Activated T-helper 2 cell treated with anti-CD3 and anti-CD28 coated beads, Interferon-gamma antibody, Interleukin-2, Interleukin-4, amounts not matched to agents 10 μg/mL and 5 μg/mL and 100 μg/mL, durations not matched to agents 14 hours and 24 hours and 36 hours (primary cell): ENCODE results near the gene PEX19. TPM values are rescaled to one million over a fixed set of nuclear protein-coding genes. Genes with fewer than 3 reads are reported as not detected.
"Not testable (repeated sequence)": the region's sequence is repeated elsewhere in the genome, so short reads cannot be mapped to it uniquely, and the experiment has no call there.

Source experiments
- DNase-seq: peaks from one replicate; pipeline ENCODE4 v3.0.0; 2021; ENCODE audit warnings: low spot score
- H3K27ac Mint-ChIP-seq: one replicate; pipeline ENCODE4 v1.8.0; 2021; ENCODE audit warnings: mixed read lengths
- H3K27me3 Mint-ChIP-seq: one replicate; pipeline ENCODE4 v1.8.0; 2021; ENCODE audit warnings: low read depth, mixed read lengths
- H3K36me3 Mint-ChIP-seq: one replicate; pipeline ENCODE4 v1.8.0; 2021; ENCODE audit warnings: low read depth, mixed read lengths
- H3K4me1 Mint-ChIP-seq: one replicate; pipeline ENCODE4 v1.8.0; 2021; ENCODE audit warnings: low read depth, mixed read lengths
- H3K4me3 Mint-ChIP-seq: one replicate; pipeline ENCODE4 v1.8.0; 2021; ENCODE audit warnings: low read depth, mild to moderate bottlenecking, moderate library complexity, mixed read lengths
- H3K9me3 Mint-ChIP-seq: one replicate; pipeline ENCODE4 v1.8.0; 2021; ENCODE audit warnings: mixed read lengths
- intact Hi-C: fragments of 100-400 bp; cut with micrococcal nuclease; formaldehyde crosslinking; loops from one replicate; pipeline ENCODE4 v1.15.1; 2023
- total RNA-seq: library from RNA; stranded (reverse); gene quantifications from 2 replicates; pipeline ENCODE4 v1.2.3, GENCODE V29; 2022

The PEX19 gene
- total RNA-seq, 1 donor from 2014 or later, result 68.5 TPM

- intact Hi-C loops, result no loop called here
- Mint-ChIP-seq H3K27me3 (no peaks in the 10 kb centered on the region), H3K4me3 (no peak overlapping the region), H3K36me3 (peaks cover 91% of the 10 kb centered on the region), H3K27ac (no peak overlapping the region), H3K9me3 (no peaks in the 10 kb centered on the region), H3K4me1 (no peaks in the 10 kb centered on the region)
- DNase-seq, result no peak
These were observed 11.1 kb upstream of the PEX19 start for GRCh38 chr1:160296036-160296435.

GRCh38 chr1:160293020-160293968 lies 8.4 kb upstream of the PEX19 start:
- H3K27ac Mint-ChIP-seq, result no peak overlapping the region
- intact Hi-C loops, result loop anchor here (5.0 kb wide), 1 partner anchor 41 kb away; no protein-coding TSS in a partner anchor
- H3K4me3 Mint-ChIP-seq, result no peak overlapping the region
- no peak for DNase-seq
- peaks cover 91% of the 10 kb centered on the region for H3K36me3 Mint-ChIP-seq
- no peaks in the 10 kb centered on the region for H3K27me3 Mint-ChIP-seq
- no peaks in the 10 kb centered on the region for H3K4me1 Mint-ChIP-seq
- no peaks in the 10 kb centered on the region for H3K9me3 Mint-ChIP-seq

- H3K4me1 Mint-ChIP-seq, result no peaks in the 10 kb centered on the region
- DNase-seq, result peak; percentile 58
- intact Hi-C loops, result loop anchor here (2.0 to 5.0 kb wide), 3 partner anchors 39 to 191 kb away; no protein-coding TSS in a partner anchor
- H3K27me3 Mint-ChIP-seq, result no peaks in the 10 kb centered on the region
- peaks cover 78% of the 10 kb centered on the region for H3K36me3 Mint-ChIP-seq
- no peaks in the 10 kb centered on the region for H3K9me3 Mint-ChIP-seq
- no peak overlapping the region for H3K27ac Mint-ChIP-seq
- H3K4me3 Mint-ChIP-seq, result no peak overlapping the region
These were observed 6.6 kb upstream of the PEX19 start for GRCh38 chr1:160291248-160292220.

GRCh38 chr1:160287769-160288168 lies 2.8 kb upstream of the PEX19 start:
- intact Hi-C loops, H3K9me3 Mint-ChIP-seq, DNase-seq, H3K27me3 Mint-ChIP-seq, H3K4me3 Mint-ChIP-seq, H3K27ac Mint-ChIP-seq: not testable (repeated sequence)
- Mint-ChIP-seq H3K36me3 (peaks cover 52% of the 10 kb centered on the region), H3K4me1 (peaks cover 18% of the 10 kb centered on the region)

DNA sequence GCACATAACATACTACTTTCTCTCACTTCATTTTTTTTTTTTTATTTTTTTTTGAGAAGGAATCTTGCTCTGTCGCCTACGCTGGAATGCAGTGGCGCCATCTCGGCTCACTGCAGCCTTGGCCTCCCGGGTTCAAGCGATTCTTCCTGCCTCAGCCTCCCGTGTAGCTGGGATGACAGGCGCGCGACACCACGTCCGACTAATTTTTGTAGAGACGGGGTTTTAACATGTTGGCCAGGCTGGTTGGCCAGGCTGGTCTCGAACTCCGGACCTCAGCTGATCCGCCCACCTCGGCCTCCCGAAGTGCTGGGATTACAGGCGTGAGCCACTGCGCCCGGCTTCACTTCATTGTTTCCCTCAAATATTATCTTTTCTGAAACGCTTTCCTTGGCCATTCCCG lies 573 bp upstream of the PEX19 start:
- Mint-ChIP-seq H3K27ac (no peak overlapping the region), H3K9me3 (no peaks in the 10 kb centered on the region), H3K4me1 (peaks cover 19% of the 10 kb centered on the region), H3K27me3 (no peaks in the 10 kb centered on the region), H3K4me3 (peak overlapping the region; percentile 99), H3K36me3 (peaks cover 52% of the 10 kb centered on the region)
- intact Hi-C loops, result loop anchor here (2.0 kb wide), 1 partner anchor 57 kb away; the partner anchor contains the start of genes COPA and NCSTN
- no peak for DNase-seq

DNA sequence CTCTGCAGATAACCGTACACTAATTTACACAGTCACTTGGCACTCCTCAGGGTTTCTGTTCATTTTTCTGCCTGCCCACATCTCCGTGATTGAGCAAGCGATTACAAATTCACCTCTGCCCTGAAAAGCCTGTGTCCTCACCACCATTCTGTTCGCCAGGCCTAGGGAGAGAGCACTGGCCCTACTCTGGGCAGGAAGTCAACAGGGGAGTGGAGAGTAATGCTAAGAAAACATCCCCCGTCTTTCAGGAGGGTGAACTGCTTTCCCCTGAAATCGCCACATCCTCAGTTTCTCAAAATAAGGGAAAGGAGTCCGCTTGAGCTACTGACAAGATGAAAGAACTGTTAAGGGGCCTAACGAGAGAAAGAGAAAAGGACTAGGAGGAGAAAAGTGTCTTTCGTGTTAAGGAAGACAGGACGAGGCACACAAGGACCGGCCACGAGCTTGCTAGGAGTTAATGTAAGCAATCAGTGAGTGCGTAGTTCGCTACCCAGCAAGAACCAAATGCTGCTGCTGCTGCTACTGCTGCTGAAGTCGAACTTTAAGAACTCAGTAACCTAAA lies 632 bp downstream of the PEX19 start:
- Mint-ChIP-seq H3K4me1 (peaks cover 19% of the 10 kb centered on the region), H3K27ac (peak overlapping the region; percentile 97), H3K36me3 (peaks cover 54% of the 10 kb centered on the region), H3K9me3 (no peaks in the 10 kb centered on the region), H3K27me3 (no peaks in the 10 kb centered on the region), H3K4me3 (peak overlapping the region; percentile 99)
- no peak for DNase-seq
- intact Hi-C loops, result loop anchor here (1.0 to 2.0 kb wide), 2 partner anchors 21 to 58 kb away; partner anchors contain the start of genes COPA and NCSTN

- H3K27me3 Mint-ChIP-seq, result no peaks in the 10 kb centered on the region
- intact Hi-C loops, result no loop called here
- H3K9me3 Mint-ChIP-seq, result no peaks in the 10 kb centered on the region
- no peak overlapping the region for H3K27ac Mint-ChIP-seq
- H3K4me1 Mint-ChIP-seq, result peaks cover 19% of the 10 kb centered on the region
- H3K36me3 Mint-ChIP-seq, result peaks cover 53% of the 10 kb centered on the region
- no peak overlapping the region for H3K4me3 Mint-ChIP-seq
- DNase-seq, result no peak
These were observed 2.1 kb downstream of the PEX19 start for GRCh38 chr1:160282807-160283206.

- H3K27ac Mint-ChIP-seq, result no peak overlapping the region
- no peaks in the 10 kb centered on the region for H3K9me3 Mint-ChIP-seq
- peaks cover 58% of the 10 kb centered on the region for H3K36me3 Mint-ChIP-seq
- DNase-seq, result no peak
- H3K4me3 Mint-ChIP-seq, result no peak overlapping the region
- H3K27me3 Mint-ChIP-seq, result no peaks in the 10 kb centered on the region
- intact Hi-C loops, result no loop called here
- H3K4me1 Mint-ChIP-seq, result peaks cover 2% of the 10 kb centered on the region
These were observed 6.9 kb downstream of the PEX19 start for GRCh38 chr1:160277987-160278386.

- Mint-ChIP-seq H3K27me3 (no peaks in the 10 kb centered on the region), H3K27ac (no peak overlapping the region), H3K9me3 (no peaks in the 10 kb centered on the region), H3K4me1 (no peaks in the 10 kb centered on the region), H3K36me3 (peaks cover 51% of the 10 kb centered on the region), H3K4me3 (no peak overlapping the region)
- intact Hi-C loops, result no loop called here
- DNase-seq, result no peak
These were observed 7.6 kb downstream of the PEX19 start for GRCh38 chr1:160277330-160277729.

DNA sequence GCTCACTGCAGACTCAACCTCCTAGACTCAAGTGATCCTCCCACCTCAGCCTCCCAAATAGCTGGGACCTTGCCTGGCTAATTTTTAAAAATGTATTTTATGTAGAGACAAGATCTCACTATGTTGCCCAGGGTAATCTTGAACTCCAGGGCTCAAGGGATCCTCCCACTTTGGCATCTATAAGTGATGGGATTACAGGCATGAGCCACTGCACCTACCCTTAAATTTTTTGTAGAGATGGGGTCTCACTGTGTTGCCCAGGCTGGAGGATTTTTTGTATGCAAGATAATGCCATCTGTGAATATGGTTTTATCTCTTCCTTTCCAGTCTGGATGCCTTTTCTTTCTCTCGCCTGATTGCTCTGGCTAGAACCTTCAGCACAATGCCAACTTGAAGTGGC lies 13.9 kb downstream of the PEX19 start:
- intact Hi-C loops, result no loop called here
- no peak for DNase-seq
- H3K4me3 Mint-ChIP-seq, result no peak overlapping the region
- peaks cover 2% of the 10 kb centered on the region for H3K4me1 Mint-ChIP-seq
- no peak overlapping the region for H3K27ac Mint-ChIP-seq
- H3K27me3 Mint-ChIP-seq, result no peaks in the 10 kb centered on the region
- H3K9me3 Mint-ChIP-seq, result no peaks in the 10 kb centered on the region
- no peaks in the 10 kb centered on the region for H3K36me3 Mint-ChIP-seq

GRCh38 chr1:160267284-160267991 lies 17.5 kb downstream of the PEX19 start:
- no peak overlapping the region for H3K27ac Mint-ChIP-seq
- intact Hi-C loops, result no loop called here
- H3K4me1 Mint-ChIP-seq, result peaks cover 13% of the 10 kb centered on the region
- H3K4me3 Mint-ChIP-seq, result no peak overlapping the region
- DNase-seq, result no peak
- no peaks in the 10 kb centered on the region for H3K36me3 Mint-ChIP-seq
- no peaks in the 10 kb centered on the region for H3K9me3 Mint-ChIP-seq
- no peaks in the 10 kb centered on the region for H3K27me3 Mint-ChIP-seq
